HepG2 (cell line): Measurements from ENCODE around the gene C4orf33. TPM values are rescaled to one million over a fixed set of nuclear protein-coding genes. Genes with fewer than 3 reads are reported as not detected.

Experiments
- ATAC-seq: fragments of 200-7000 bp; cut with Tn5 transposase; 3 replicates; pipeline ENCODE4 v1.9.1; 2020; ENCODE audit warnings: mild to moderate bottlenecking, moderate library complexity
- BruUV-seq: library from RNA; stranded (reverse); fragments of 400-500 nt; replicated peaks from 2 replicates; lab custom pipeline; 2021; lab: Mats Ljungman, UMichigan
- CTCF ChIA-PET: fragments of 300-600 bp; formaldehyde crosslinking; extraction: SDS; loops from one replicate; lab custom pipeline; 2021; ENCODE audit warnings: low total read pairs, inconsistent platforms, low intra/inter-chr PET ratio; lab: Yijun Ruan, JAX
- POLR2A ChIA-PET: fragments of 350-600 bp; sonication (Branson Sonifier 250); formaldehyde crosslinking; loops from one replicate; lab custom pipeline; 2020; ENCODE audit warnings: antibody characterized with exemption, inconsistent platforms; lab: Yijun Ruan, JAX
- DNase-seq: peaks from one replicate; pipeline ENCODE4 v3.0.0-alpha.2; 2015; ENCODE audit warnings: low spot score
- FAIRE-seq: peaks from 3 replicates; lab custom pipeline; 2011; peaks lifted over from hg19 to GRCh38; lab: Jason Lieb, UNC
- H2AFZ ChIP-seq: one replicate; pipeline ENCODE4 v1.6.1; 2011; ENCODE audit warnings: low read length, inconsistent platforms
- H3K27ac ChIP-seq: fragments of 300-600 bp; 3 replicates; pipeline ENCODE4 v1.8.0; 2011; ENCODE audit warnings: mixed run types, mild to moderate bottlenecking, mixed read lengths, low read length, inconsistent platforms; ENCODE audit not compliant: insufficient read depth; ENCODE audit errors: extremely low read length
- H3K27me3 ChIP-seq, 2 experiments: fragments of 200-600 bp in 1 of 2; 2 replicates in 1 of 2; 3 replicates in 1 of 2; pipeline versions ENCODE4 v1.6.0 to v1.8.0; 2011; ENCODE audit warnings: low read length in 2 of 2, mild to moderate bottlenecking in 2 of 2, moderate library complexity in 2 of 2, inconsistent platforms in 1 of 2; ENCODE audit not compliant: insufficient read depth in 2 of 2, control insufficient read depth in 1 of 2
- H3K36me3 ChIP-seq, 2 experiments: fragments of 200-600 bp in 1 of 2; replicated peaks in 1 of 2; 2 replicates in 1 of 2; 3 replicates in 1 of 2; pipeline versions ENCODE4 v1.5.1 to v1.8.0; 2011; ENCODE audit warnings: low read length in 2 of 2, inconsistent platforms in 1 of 2; ENCODE audit not compliant: insufficient read depth in 2 of 2, control insufficient read depth in 1 of 2
- H3K4me1 ChIP-seq: 2 replicates; pipeline ENCODE4 v1.5.1; 2012; ENCODE audit warnings: low read length, inconsistent platforms; ENCODE audit not compliant: insufficient read depth
- H3K4me2 ChIP-seq: 2 replicates; pipeline ENCODE4 v1.6.0; 2011; ENCODE audit warnings: low read depth, low read length, inconsistent platforms
- H3K4me3 ChIP-seq, 3 experiments: fragments of 200-600 bp in 1 of 3; sonication (generic), shearing (Covaris generic) in 1 of 3; replicated peaks in 1 of 3; 2 replicates each; pipeline ENCODE4 v1.5.1; 2011 to 2016; ENCODE audit warnings: low read length in 3 of 3, inconsistent platforms in 2 of 3, low read depth in 2 of 3, mild to moderate bottlenecking in 2 of 3, control low read depth in 1 of 3, mixed read lengths in 1 of 3; ENCODE audit not compliant: insufficient read depth in 1 of 3
- H3K79me2 ChIP-seq: one replicate; pipeline ENCODE4 v1.6.1; 2011; ENCODE audit warnings: low read length, inconsistent platforms; ENCODE audit not compliant: insufficient read depth
- H3K9ac ChIP-seq: 2 replicates; pipeline ENCODE4 v1.6.0; 2011; ENCODE audit warnings: mild to moderate bottlenecking, low read depth, low read length, inconsistent platforms; ENCODE audit not compliant: insufficient read depth
- H3K9me3 ChIP-seq: 2 replicates; pipeline ENCODE4 v1.5.1; 2012; ENCODE audit warnings: mild to moderate bottlenecking, low read length
- H4K20me1 ChIP-seq: 2 replicates; pipeline ENCODE4 v1.6.0; 2011; ENCODE audit warnings: inconsistent platforms, mild to moderate bottlenecking, low read length, moderate library complexity; ENCODE audit not compliant: insufficient read depth
- HOXA5 ChIP-seq: sonication (generic); formaldehyde crosslinking; IDR thresholded peaks from 2 replicates; pipeline ENCODE4 v1.4.0; 2020; ENCODE audit warnings: missing genetic modification reagents
- NCOA1 ChIP-seq: sonication (generic); formaldehyde crosslinking; IDR thresholded peaks from 2 replicates; pipeline ENCODE4 v1.9.0; 2021; ENCODE audit warnings: missing genetic modification reagents
- NFATC3 ChIP-seq: sonication (generic); formaldehyde crosslinking; IDR thresholded peaks from 2 replicates; pipeline ENCODE4 v1.5.1; 2020; ENCODE audit warnings: mild to moderate bottlenecking, missing genetic modification reagents
- SIN3A ChIP-seq: IDR thresholded peaks from 2 replicates; pipeline ENCODE4 v1.6.1; 2011; ENCODE audit warnings: low read depth, mild to moderate bottlenecking, control low read depth, low read length, borderline replicate concordance
- SNAPC4 ChIP-seq: sonication (generic); formaldehyde crosslinking; IDR thresholded peaks from 2 replicates; pipeline ENCODE4 v1.4.0; 2020; ENCODE audit warnings: mild to moderate bottlenecking, missing genetic modification reagents
- ZBED4 ChIP-seq: sonication (generic); formaldehyde crosslinking; IDR thresholded peaks from 2 replicates; pipeline ENCODE4 v1.4.0; 2020; ENCODE audit warnings: missing genetic modification reagents, borderline replicate concordance
- ZFP36L1 ChIP-seq: sonication (generic); formaldehyde crosslinking; IDR thresholded peaks from 2 replicates; pipeline ENCODE4 v1.8.0; 2022; ENCODE audit warnings: mild to moderate bottlenecking, missing genetic modification reagents, moderate library complexity
- ZFP82 ChIP-seq: sonication (generic); formaldehyde crosslinking; IDR thresholded peaks from 2 replicates; pipeline ENCODE4 v1.5.1; 2020; ENCODE audit warnings: mild to moderate bottlenecking, missing genetic modification reagents, borderline replicate concordance
- ZNF616 ChIP-seq: sonication (generic); formaldehyde crosslinking; IDR thresholded peaks from 2 replicates; pipeline ENCODE4 v1.5.0; 2020; ENCODE audit warnings: low read depth, mild to moderate bottlenecking, missing genetic modification reagents
- ZNF768 ChIP-seq: sonication (generic); formaldehyde crosslinking; IDR thresholded peaks from 2 replicates; pipeline ENCODE4 v1.4.0; 2020; ENCODE audit warnings: missing genetic modification reagents
- ZNF773 ChIP-seq: sonication (generic); formaldehyde crosslinking; IDR thresholded peaks from 2 replicates; pipeline ENCODE4 v1.4.0; 2020; ENCODE audit warnings: missing genetic modification reagents, borderline replicate concordance
- WGBS: methylation state at CpG from one replicate; pipeline ENCODE4 v1.1.6; 2017; ENCODE audit warnings: low lambda C conversion rate; 5-methylcytosine and 5-hydroxymethylcytosine counted together
- in situ Hi-C: cut with HindIII; loops from 2 replicates; pipeline ENCODE4 v1.10.0; 2017; ENCODE audit warnings: low pct_unique_long_range_greater_than_20kb; ENCODE audit not compliant: extremely low pct_ligation_motif_present
- intact Hi-C: fragments of 100-400 bp; cut with micrococcal nuclease; formaldehyde crosslinking; loops from one replicate; pipeline ENCODE4 v1.10.0; 2022; ENCODE audit not compliant: unreplicated experiment
- polyA plus RNA-seq, 8 experiments: library from polyadenylated mRNA; depleted of rRNA in 3 of 8; stranded (reverse) in 7 of 8; unstranded in 1 of 8; fragments of >200 nt; fragmentation: Illumina TruSeq in 4 of 8; extraction: Trizol in 4 of 8; gene quantifications; 2 replicates each; pipeline versions ENCODE4 v1.2.1 to v1.2.3, GENCODE V29; 2011 to 2016; ENCODE audit warnings: low read depth in 4 of 8, missing spikeins in 1 of 8, mixed read lengths in 1 of 8; ENCODE audit not compliant: insufficient read depth in 1 of 8
- total RNA-seq, 5 experiments: library from RNA; depleted of rRNA; stranded (reverse); fragments of >200 nt; fragmentation: Illumina TruSeq; extraction: Trizol; gene quantifications; 2 replicates each; pipeline ENCODE4 v1.2.3, GENCODE V29; 2016; ENCODE audit warnings: low read depth in 1 of 5
- TF ChIP-seq, protein P1 (sequence below): sonication (generic); formaldehyde crosslinking; IDR thresholded peaks from 2 replicates; pipeline ENCODE4 v1.4.0; 2020; ENCODE audit warnings: missing genetic modification reagents, borderline replicate concordance

Gene C4orf33
- total and polyA plus RNA-seq, 2 of the 13 experiments (the other 11 are each of a cell fraction or from before 2014, with no cell fraction given) = 2.8 to 3.3 TPM

- TF ChIP-seq, protein P1, sequence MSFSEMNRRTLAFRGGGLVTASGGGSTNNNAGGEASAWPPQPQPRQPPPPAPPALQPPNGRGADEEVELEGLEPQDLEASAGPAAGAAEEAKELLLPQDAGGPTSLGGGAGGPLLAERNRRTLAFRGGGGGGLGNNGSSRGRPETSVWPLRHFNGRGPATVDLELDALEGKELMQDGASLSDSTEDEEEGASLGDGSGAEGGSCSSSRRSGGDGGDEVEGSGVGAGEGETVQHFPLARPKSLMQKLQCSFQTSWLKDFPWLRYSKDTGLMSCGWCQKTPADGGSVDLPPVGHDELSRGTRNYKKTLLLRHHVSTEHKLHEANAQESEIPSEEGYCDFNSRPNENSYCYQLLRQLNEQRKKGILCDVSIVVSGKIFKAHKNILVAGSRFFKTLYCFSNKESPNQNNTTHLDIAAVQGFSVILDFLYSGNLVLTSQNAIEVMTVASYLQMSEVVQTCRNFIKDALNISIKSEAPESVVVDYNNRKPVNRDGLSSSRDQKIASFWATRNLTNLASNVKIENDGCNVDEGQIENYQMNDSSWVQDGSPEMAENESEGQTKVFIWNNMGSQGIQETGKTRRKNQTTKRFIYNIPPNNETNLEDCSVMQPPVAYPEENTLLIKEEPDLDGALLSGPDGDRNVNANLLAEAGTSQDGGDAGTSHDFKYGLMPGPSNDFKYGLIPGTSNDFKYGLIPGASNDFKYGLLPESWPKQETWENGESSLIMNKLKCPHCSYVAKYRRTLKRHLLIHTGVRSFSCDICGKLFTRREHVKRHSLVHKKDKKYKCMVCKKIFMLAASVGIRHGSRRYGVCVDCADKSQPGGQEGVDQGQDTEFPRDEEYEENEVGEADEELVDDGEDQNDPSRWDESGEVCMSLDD (CRISPR knock-in tag) = no peak
These were observed 18.0 kb downstream of the C4orf33 start (continued) for GRCh38 chr4:129113919-129114318.

- CTCF ChIA-PET = no interaction called here
- TF ChIP-seq ZNF616 (CRISPR knock-in tag) = no peak
- no peak for TF ChIP-seq NFATC3 (CRISPR knock-in tag)
- TF ChIP-seq ZFP82 (CRISPR knock-in tag) = no peak
- no peak for TF ChIP-seq ZNF773 (CRISPR knock-in tag)
- no peak for TF ChIP-seq SIN3A
- TF ChIP-seq SNAPC4 (CRISPR knock-in tag) = no peak
- TF ChIP-seq HOXA5 (CRISPR knock-in tag) = no peak
- TF ChIP-seq ZFP36L1 (CRISPR knock-in tag) = no peak
- no peak for TF ChIP-seq ZBED4
- no peak for TF ChIP-seq NCOA1 (CRISPR knock-in tag)
- TF ChIP-seq ZNF768 = no peak
These were observed 21.8 kb downstream of the C4orf33 start for GRCh38 chr4:129117705-129118104.

More at GRCh38 chr4:129117705-129118104, 21.8 kb downstream of the C4orf33 start:
- no TSS peak for BruUV-seq
- POLR2A ChIA-PET = no interaction called here
- DNase-seq (no peak), ATAC-seq (no peak; the same call in 2 of the 3 replicates), FAIRE-seq (no peak)
- no peaks in the 10 kb centered on the region for H3K27me3 ChIP-seq
- no peak overlapping the region for H3K4me2 ChIP-seq
- H3K4me1 ChIP-seq = no peaks in the 10 kb centered on the region
- intact Hi-C loops = no loop called here
- H3K27ac ChIP-seq = no peak overlapping the region
- no peak overlapping the region for H2AFZ ChIP-seq
- in situ Hi-C loops = no loop called here
- H3K9ac ChIP-seq = no peak overlapping the region
- H3K36me3 ChIP-seq = no peaks in the 10 kb centered on the region
- no CpG with 5 or more reads among the region's 5 CpGs for WGBS
- H3K9me3 ChIP-seq = no peaks in the 10 kb centered on the region
- H4K20me1 ChIP-seq = no peaks in the 10 kb centered on the region
- H3K4me3 ChIP-seq = no peak overlapping the region
- no peaks in the 10 kb centered on the region for H3K79me2 ChIP-seq
